ENCODE results near the gene CDK14.

- TF ChIP-seq CTCF (IDR thresholded peaks at IDR 0.05; ENCODE audit: poor library complexity, severe bottlenecking) (no peak), SMC3 (conservative IDR thresholded peaks at IDR 0.05; ENCODE audit: poor library complexity) (no peak), EZH2 (IDR thresholded peaks at IDR 0.05; ENCODE audit: borderline replicate concordance, insufficient read depth, low read length, poor library complexity, severe bottlenecking) (no peak), MXI1 (conservative IDR thresholded peaks at IDR 0.05; ENCODE audit: poor library complexity, severe bottlenecking) (no peak), TAF1 (IDR thresholded peaks at IDR 0.05; ENCODE audit: low read depth) (no peak), EP300 (conservative IDR thresholded peaks at IDR 0.05; ENCODE audit: poor library complexity, severe bottlenecking) (no peak), REST (IDR thresholded peaks at IDR 0.05; ENCODE audit: borderline replicate concordance) (no peak)
Observed at GRCh38 chr7:90965211-90965610, 369.1 kb downstream of the CDK14 start.
